Astrocyte (in vitro differentiated cells and primary cell): ENCODE results near the gene GSK3B. TPM values are rescaled to one million over a fixed set of nuclear protein-coding genes. Genes with fewer than 3 reads are reported as not detected.

Source experiments
- DNase-seq: peaks from one replicate; pipeline ENCODE4 v3.0.0-alpha.2; 2010; ENCODE audit warnings: low read depth
- FAIRE-seq: peaks from 2 replicates; lab custom pipeline; 2011; peaks lifted over from hg19 to GRCh38; lab: Jason Lieb, UNC
- H2AFZ ChIP-seq: 2 replicates; pipeline ENCODE4 v1.6.0; 2012; ENCODE audit warnings: low read depth, low read length, inconsistent platforms
- H3K27ac ChIP-seq: 2 replicates; pipeline ENCODE4 v1.5.1; 2011; ENCODE audit warnings: low read depth, low read length, inconsistent platforms
- H3K27me3 ChIP-seq: 2 replicates; pipeline ENCODE4 v1.6.0; 2011; ENCODE audit warnings: low read length, inconsistent platforms; ENCODE audit not compliant: insufficient read depth
- H3K36me3 ChIP-seq: 2 replicates; pipeline ENCODE4 v1.5.1; 2011; ENCODE audit warnings: low read length, inconsistent platforms; ENCODE audit not compliant: insufficient read depth
- H3K4me1 ChIP-seq: 2 replicates; pipeline ENCODE4 v1.5.1; 2011; ENCODE audit warnings: low read length, inconsistent platforms; ENCODE audit not compliant: insufficient read depth
- H3K4me2 ChIP-seq: 2 replicates; pipeline ENCODE4 v1.6.0; 2012; ENCODE audit warnings: low read length, inconsistent platforms
- H3K4me3 ChIP-seq: 2 replicates; pipeline ENCODE4 v1.5.1; 2011; ENCODE audit warnings: low read depth, mild to moderate bottlenecking, low read length, inconsistent platforms; ENCODE audit not compliant: insufficient read depth
- H3K79me2 ChIP-seq: 2 replicates; pipeline ENCODE4 v1.6.0; 2012; ENCODE audit warnings: mild to moderate bottlenecking, low read length, inconsistent platforms; ENCODE audit not compliant: insufficient read depth
- H3K9ac ChIP-seq: 2 replicates; pipeline ENCODE4 v1.6.0; 2012; ENCODE audit warnings: mild to moderate bottlenecking, low read length, inconsistent platforms
- H3K9me3 ChIP-seq: 2 replicates; pipeline ENCODE4 v1.5.1; 2012; ENCODE audit warnings: low read depth, mild to moderate bottlenecking, low read length, inconsistent platforms; ENCODE audit not compliant: insufficient read depth
- H4K20me1 ChIP-seq: 2 replicates; pipeline ENCODE4 v1.6.0; 2012; ENCODE audit warnings: low read length, inconsistent platforms; ENCODE audit not compliant: insufficient read depth
- H3K27ac Mint-ChIP-seq: one replicate; pipeline ENCODE4 v1.8.0; 2021; ENCODE audit warnings: mild to moderate bottlenecking, mixed read lengths; ENCODE audit not compliant: unreplicated experiment
- H3K27me3 Mint-ChIP-seq: one replicate; pipeline ENCODE4 v1.8.0; 2021; ENCODE audit warnings: low read depth, mixed read lengths; ENCODE audit not compliant: unreplicated experiment
- H3K36me3 Mint-ChIP-seq: one replicate; pipeline ENCODE4 v1.8.0; 2021; ENCODE audit warnings: low read depth, mixed read lengths; ENCODE audit not compliant: unreplicated experiment
- H3K4me1 Mint-ChIP-seq: one replicate; pipeline ENCODE4 v1.8.0; 2021; ENCODE audit warnings: low read depth, mixed read lengths; ENCODE audit not compliant: unreplicated experiment
- H3K4me3 Mint-ChIP-seq: one replicate; pipeline ENCODE4 v1.8.0; 2021; ENCODE audit warnings: mild to moderate bottlenecking, moderate library complexity, mixed read lengths; ENCODE audit not compliant: unreplicated experiment
- H3K9me3 Mint-ChIP-seq: one replicate; pipeline ENCODE4 v1.8.0; 2021; ENCODE audit warnings: mild to moderate bottlenecking, mixed read lengths; ENCODE audit not compliant: unreplicated experiment
- EZH2 ChIP-seq: IDR thresholded peaks from 2 replicates; pipeline ENCODE4 v1.6.1; 2012; ENCODE audit warnings: mild to moderate bottlenecking, low read length, inconsistent platforms; ENCODE audit not compliant: insufficient read depth
- total RNA-seq: library from RNA; stranded (reverse); gene quantifications from 2 replicates; pipeline ENCODE4 v1.2.1, GENCODE V29; 2021
- TF ChIP-seq, protein P1 (sequence below): IDR thresholded peaks from 2 replicates; pipeline ENCODE4 v1.5.1; 2011; ENCODE audit warnings: low read depth, mild to moderate bottlenecking, inconsistent platforms, low read length, moderate library complexity; ENCODE audit not compliant: insufficient read depth

The GSK3B gene
- total RNA-seq, 1 donor from 2014 or later: 80.6 TPM

GRCh38 chr3:120111898-120112297, 17.7 kb upstream of the GSK3B start:
- H3K4me3 Mint-ChIP-seq: no peak overlapping the region
- H3K36me3 Mint-ChIP-seq: no peaks in the 10 kb centered on the region
- H3K4me2 ChIP-seq: no peak overlapping the region
- no peaks in the 10 kb centered on the region for H3K27me3 ChIP-seq
- no peak overlapping the region for H3K4me3 ChIP-seq
- H3K9ac ChIP-seq: no peak overlapping the region
- no peaks in the 10 kb centered on the region for H3K79me2 ChIP-seq
- DNase-seq: no peak
- H3K4me1 ChIP-seq: peaks cover 8% of the 10 kb centered on the region
- H3K27ac ChIP-seq: no peak overlapping the region
- no peak for FAIRE-seq
- no peaks in the 10 kb centered on the region for H3K27me3 Mint-ChIP-seq
- H3K4me1 Mint-ChIP-seq: peaks cover 19% of the 10 kb centered on the region
- no peak overlapping the region for H2AFZ ChIP-seq
- H3K27ac Mint-ChIP-seq: no peak overlapping the region
- H4K20me1 ChIP-seq: no peaks in the 10 kb centered on the region
- TF ChIP-seq, protein P1, sequence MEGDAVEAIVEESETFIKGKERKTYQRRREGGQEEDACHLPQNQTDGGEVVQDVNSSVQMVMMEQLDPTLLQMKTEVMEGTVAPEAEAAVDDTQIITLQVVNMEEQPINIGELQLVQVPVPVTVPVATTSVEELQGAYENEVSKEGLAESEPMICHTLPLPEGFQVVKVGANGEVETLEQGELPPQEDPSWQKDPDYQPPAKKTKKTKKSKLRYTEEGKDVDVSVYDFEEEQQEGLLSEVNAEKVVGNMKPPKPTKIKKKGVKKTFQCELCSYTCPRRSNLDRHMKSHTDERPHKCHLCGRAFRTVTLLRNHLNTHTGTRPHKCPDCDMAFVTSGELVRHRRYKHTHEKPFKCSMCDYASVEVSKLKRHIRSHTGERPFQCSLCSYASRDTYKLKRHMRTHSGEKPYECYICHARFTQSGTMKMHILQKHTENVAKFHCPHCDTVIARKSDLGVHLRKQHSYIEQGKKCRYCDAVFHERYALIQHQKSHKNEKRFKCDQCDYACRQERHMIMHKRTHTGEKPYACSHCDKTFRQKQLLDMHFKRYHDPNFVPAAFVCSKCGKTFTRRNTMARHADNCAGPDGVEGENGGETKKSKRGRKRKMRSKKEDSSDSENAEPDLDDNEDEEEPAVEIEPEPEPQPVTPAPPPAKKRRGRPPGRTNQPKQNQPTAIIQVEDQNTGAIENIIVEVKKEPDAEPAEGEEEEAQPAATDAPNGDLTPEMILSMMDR: no peak
- TF ChIP-seq EZH2: no peak
- H3K9me3 Mint-ChIP-seq: peaks cover 2% of the 10 kb centered on the region
- no peaks in the 10 kb centered on the region for H3K36me3 ChIP-seq
- no peaks in the 10 kb centered on the region for H3K9me3 ChIP-seq

DNA sequence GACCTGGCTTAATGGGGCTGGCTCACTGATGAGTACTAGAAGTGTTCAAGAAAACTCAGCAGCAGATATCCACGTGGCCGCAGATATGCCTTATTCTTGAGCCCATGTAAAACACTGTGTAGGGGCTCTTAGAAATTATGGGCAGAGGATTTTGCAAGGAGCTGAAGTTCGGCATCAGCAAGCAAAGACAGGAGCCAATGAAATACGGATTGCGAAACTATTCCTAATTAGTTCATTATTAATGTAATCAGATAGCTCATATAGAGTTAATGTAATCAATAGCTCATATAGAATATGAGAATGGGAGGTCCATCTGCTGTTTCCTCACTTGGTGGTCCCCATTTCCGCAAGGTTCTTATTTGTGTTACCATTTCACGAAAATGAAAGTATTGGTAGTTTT, 9.0 kb upstream of the GSK3B start:
- DNase-seq (no peak), FAIRE-seq (no peak)
- Histone ChIP-seq H3K36me3 (peaks cover 5% of the 10 kb centered on the region), H3K4me2 (no peak overlapping the region), H4K20me1 (no peaks in the 10 kb centered on the region), H3K27me3 (no peaks in the 10 kb centered on the region), H3K9me3 (no peaks in the 10 kb centered on the region), H3K4me1 (no peaks in the 10 kb centered on the region), H3K9ac (no peak overlapping the region), H3K4me3 (no peak overlapping the region), H3K79me2 (no peaks in the 10 kb centered on the region), H2AFZ (no peak overlapping the region), H3K27ac (no peak overlapping the region)
- Mint-ChIP-seq H3K9me3 (no peaks in the 10 kb centered on the region), H3K27me3 (no peaks in the 10 kb centered on the region), H3K4me1 (peaks cover 4% of the 10 kb centered on the region), H3K36me3 (peaks cover 2% of the 10 kb centered on the region), H3K27ac (no peak overlapping the region), H3K4me3 (no peak overlapping the region)
- TF ChIP-seq, protein P1: no peak
- no peak for TF ChIP-seq EZH2

GRCh38 chr3:120102674-120103073, 8.4 kb upstream of the GSK3B start:
- Histone ChIP-seq H3K27me3 (no peaks in the 10 kb centered on the region), H3K79me2 (no peaks in the 10 kb centered on the region), H3K27ac (no peak overlapping the region), H4K20me1 (no peaks in the 10 kb centered on the region), H3K4me2 (no peak overlapping the region), H3K9me3 (no peaks in the 10 kb centered on the region), H2AFZ (no peak overlapping the region), H3K4me3 (no peak overlapping the region), H3K36me3 (peaks cover 5% of the 10 kb centered on the region), H3K4me1 (no peaks in the 10 kb centered on the region), H3K9ac (no peak overlapping the region)
- no peaks in the 10 kb centered on the region for H3K27me3 Mint-ChIP-seq
- no peaks in the 10 kb centered on the region for H3K9me3 Mint-ChIP-seq
- peaks cover 6% of the 10 kb centered on the region for H3K4me1 Mint-ChIP-seq
- H3K36me3 Mint-ChIP-seq: peaks cover 2% of the 10 kb centered on the region
- DNase-seq (no peak), FAIRE-seq (no peak)
- no peak overlapping the region for H3K4me3 Mint-ChIP-seq
- TF ChIP-seq, protein P1: no peak
- no peak for TF ChIP-seq EZH2
- H3K27ac Mint-ChIP-seq: no peak overlapping the region
